PC-3 (cell line): ENCODE data around the gene RAB4A. TPM values are rescaled to one million over a fixed set of nuclear protein-coding genes. Genes with fewer than 3 reads are reported as not detected.
"Not testable (repeated sequence)": the region's sequence is repeated elsewhere in the genome, so short reads cannot be mapped to it uniquely, and the experiment has no call there.

Source experiments
- ATAC-seq: fragments of 200-7000 bp; cut with Tn5 transposase; 2 replicates; pipeline ENCODE4 v1.9.1; 2020; ENCODE audit warnings: mild to moderate bottlenecking, moderate library complexity
- BruUV-seq: library from RNA; stranded (reverse); fragments of 400-500 nt; replicated peaks from 2 replicates; lab custom pipeline; 2021; lab: Mats Ljungman, UMichigan
- CTCF ChIA-PET: fragments of 300-600 bp; sonication (Branson Sonifier 250); formaldehyde crosslinking; loops from one replicate; lab custom pipeline; 2022; ENCODE audit warnings: antibody characterized with exemption; lab: Charles Lee
- POLR2A ChIA-PET: fragments of 300-600 bp; sonication (Branson Sonifier 250); formaldehyde crosslinking; loops from one replicate; lab custom pipeline; 2022; ENCODE audit warnings: antibody characterized with exemption; ENCODE audit not compliant: unreplicated experiment; lab: Charles Lee
- DNase-seq: peaks from one replicate; pipeline ENCODE4 v3.0.0-alpha.2; 2015
- H2AFZ ChIP-seq: fragments of 300-600 bp; sonication (generic); 2 replicates; pipeline ENCODE4 v1.6.0; 2016; ENCODE audit warnings: antibody characterized with exemption, low read length
- H3F3A ChIP-seq: fragments of 300-600 bp; sonication (generic); one replicate; pipeline ENCODE4 v1.6.0; 2017; ENCODE audit warnings: antibody characterized with exemption, low read length, control low read depth, mild to moderate bottlenecking; ENCODE audit not compliant: unreplicated experiment
- H3K27ac ChIP-seq: fragments of 300-600 bp; sonication (generic); 2 replicates; pipeline ENCODE4 v1.5.1; 2016; ENCODE audit warnings: mild to moderate bottlenecking, low read length
- H3K27me3 ChIP-seq: fragments of 300-600 bp; sonication (generic); 2 replicates; pipeline ENCODE4 v1.6.1; 2016; ENCODE audit warnings: low read length, mixed read lengths
- H3K36me3 ChIP-seq: fragments of 300-600 bp; sonication (generic); 2 replicates; pipeline ENCODE4 v1.6.1; 2016; ENCODE audit warnings: low read depth, mixed run types, low read length, mixed read lengths
- H3K4me1 ChIP-seq: fragments of 300-600 bp; sonication (generic); 2 replicates; pipeline ENCODE4 v1.5.1; 2016; ENCODE audit warnings: low read length; ENCODE audit not compliant: insufficient read depth
- H3K4me2 ChIP-seq: fragments of 300-600 bp; sonication (generic); 2 replicates; pipeline ENCODE4 v1.6.0; 2016; ENCODE audit warnings: low read length
- H3K4me3 ChIP-seq: fragments of 300-600 bp; sonication (generic); 2 replicates; pipeline ENCODE4 v1.5.1; 2016; ENCODE audit warnings: mild to moderate bottlenecking, low read length, mixed read lengths
- H3K79me2 ChIP-seq: fragments of 300-600 bp; sonication (generic); 2 replicates; pipeline ENCODE4 v1.6.1; 2017; ENCODE audit warnings: low read length, mixed read lengths
- H3K9ac ChIP-seq: fragments of 300-600 bp; sonication (generic); 2 replicates; pipeline ENCODE4 v1.6.0; 2016; ENCODE audit warnings: mild to moderate bottlenecking, low read length
- H3K9me2 ChIP-seq: fragments of 300-600 bp; sonication (generic); replicated peaks from 2 replicates; pipeline ENCODE4 v1.6.1; 2016; ENCODE audit warnings: mixed run types, low read length, mixed read lengths
- H3K9me3 ChIP-seq: fragments of 300-600 bp; sonication (generic); 2 replicates; pipeline ENCODE4 v1.6.1; 2016; ENCODE audit warnings: low read length, mixed read lengths
- H4K20me1 ChIP-seq: fragments of 300-600 bp; sonication (generic); 2 replicates; pipeline ENCODE4 v1.6.1; 2016; ENCODE audit warnings: low read length, mixed read lengths
- CTCF ChIP-seq: fragments of 300-600 bp; sonication (generic); conservative IDR thresholded peaks from 2 replicates; pipeline ENCODE4 v1.5.1; 2017; ENCODE audit warnings: antibody characterized with exemption, low read depth, mild to moderate bottlenecking, low read length
- EZH2 ChIP-seq: fragments of 300-600 bp; sonication (generic); IDR thresholded peaks from one replicate; pipeline ENCODE4 v1.6.1; 2017; ENCODE audit warnings: antibody characterized with exemption, mild to moderate bottlenecking, low read length; ENCODE audit not compliant: unreplicated experiment
- EZH2phosphoT487 ChIP-seq: fragments of 300-600 bp; sonication (generic); IDR thresholded peaks from 2 replicates; pipeline ENCODE4 v1.6.1; 2018; ENCODE audit warnings: mild to moderate bottlenecking, antibody characterized with exemption, low read length, borderline replicate concordance
- intact Hi-C: fragments of 100-400 bp; cut with micrococcal nuclease; formaldehyde crosslinking; loops from 2 replicates; pipeline ENCODE4 v1.9.0; 2023
- total RNA-seq: library from RNA; depleted of rRNA; stranded (reverse); fragments of >200 nt; gene quantifications from 2 replicates; pipeline ENCODE4 v1.2.3, GENCODE V29; 2014

RAB4A gene
- total RNA-seq, 1 experiment from 2014 or later, result 67.0 TPM

- Histone ChIP-seq H3F3A (no peaks in the 10 kb centered on the region), H3K4me1 (no peaks in the 10 kb centered on the region), H4K20me1 (no peaks in the 10 kb centered on the region), H2AFZ (no peak overlapping the region), H3K9me3 (no peaks in the 10 kb centered on the region), H3K4me3 (no peak overlapping the region), H3K9ac (no peak overlapping the region), H3K4me2 (no peak overlapping the region), H3K79me2 (no peaks in the 10 kb centered on the region), H3K9me2 (no peaks in the 10 kb centered on the region), H3K36me3 (peaks cover 36% of the 10 kb centered on the region), H3K27me3 (no peaks in the 10 kb centered on the region), H3K27ac (no peak overlapping the region)
- DNase-seq (no peak), ATAC-seq (no peak)
- TF ChIP-seq CTCF (no peak), EZH2phosphoT487 (no peak), EZH2 (no peak)
- CTCF ChIA-PET, result no interaction called here
- intact Hi-C loops, result no loop called here
- BruUV-seq, result no TSS peak
- POLR2A ChIA-PET, result no interaction called here
Observed at GRCh38 chr1:229325401-229325800, 54.5 kb downstream of the RAB4A start.

- no peak overlapping the region for H2AFZ ChIP-seq
- no peaks in the 10 kb centered on the region for H4K20me1 ChIP-seq
- H3K27me3 ChIP-seq, result no peaks in the 10 kb centered on the region
- H3K27ac ChIP-seq, result no peak overlapping the region
- H3K79me2 ChIP-seq, result no peaks in the 10 kb centered on the region
- ChIA-PET POLR2A (no interaction called here), CTCF (no interaction called here)
- BruUV-seq, result no TSS peak
- H3K36me3 ChIP-seq, result peaks cover 36% of the 10 kb centered on the region
- no peak for ATAC-seq
- no peak for DNase-seq
- H3K9me2 ChIP-seq, result no peaks in the 10 kb centered on the region
- TF ChIP-seq EZH2, result no peak
- TF ChIP-seq CTCF, result no peak
- no peak for TF ChIP-seq EZH2phosphoT487
- no peaks in the 10 kb centered on the region for H3F3A ChIP-seq
- no peak overlapping the region for H3K4me2 ChIP-seq
- H3K4me3 ChIP-seq, result no peak overlapping the region
- intact Hi-C loops, result no loop called here
- no peak overlapping the region for H3K9ac ChIP-seq
- H3K9me3 ChIP-seq, result no peaks in the 10 kb centered on the region
- no peaks in the 10 kb centered on the region for H3K4me1 ChIP-seq
Observed at GRCh38 chr1:229325853-229326487, 55.1 kb downstream of the RAB4A start.

GRCh38 chr1:229326601-229327000, 55.7 kb downstream of the RAB4A start:
- Histone ChIP-seq H3K9me2 (no peaks in the 10 kb centered on the region), H4K20me1 (no peaks in the 10 kb centered on the region), H3K79me2 (no peaks in the 10 kb centered on the region), H3F3A (no peaks in the 10 kb centered on the region), H3K36me3 (peaks cover 34% of the 10 kb centered on the region), H3K9me3 (no peaks in the 10 kb centered on the region), H3K4me3 (no peak overlapping the region), H2AFZ (no peak overlapping the region), H3K9ac (no peak overlapping the region), H3K4me1 (no peaks in the 10 kb centered on the region), H3K27me3 (no peaks in the 10 kb centered on the region), H3K27ac (no peak overlapping the region), H3K4me2 (no peak overlapping the region)
- no peak for ATAC-seq
- TF ChIP-seq EZH2phosphoT487 (no peak), CTCF (no peak), EZH2 (no peak)
- ChIA-PET POLR2A (no interaction called here), CTCF (no interaction called here)
- BruUV-seq, result no TSS peak
- intact Hi-C loops, result no loop called here
- DNase-seq, result no peak

- H3K4me3 ChIP-seq, H3K4me2 ChIP-seq, H3K9me2 ChIP-seq, H3K27me3 ChIP-seq, POLR2A ChIA-PET, H3K27ac ChIP-seq, H3K9me3 ChIP-seq, H3K79me2 ChIP-seq, intact Hi-C loops, H4K20me1 ChIP-seq, H3K4me1 ChIP-seq, H3F3A ChIP-seq, DNase-seq, ATAC-seq, H3K9ac ChIP-seq, CTCF ChIA-PET, BruUV-seq, H2AFZ ChIP-seq: not testable (repeated sequence)
- H3K36me3 ChIP-seq, result peaks cover 30% of the 10 kb centered on the region
Observed at GRCh38 chr1:229327765-229328164, 56.9 kb downstream of the RAB4A start.
